ENCODE results near the gene CPSF4L.

DNA sequence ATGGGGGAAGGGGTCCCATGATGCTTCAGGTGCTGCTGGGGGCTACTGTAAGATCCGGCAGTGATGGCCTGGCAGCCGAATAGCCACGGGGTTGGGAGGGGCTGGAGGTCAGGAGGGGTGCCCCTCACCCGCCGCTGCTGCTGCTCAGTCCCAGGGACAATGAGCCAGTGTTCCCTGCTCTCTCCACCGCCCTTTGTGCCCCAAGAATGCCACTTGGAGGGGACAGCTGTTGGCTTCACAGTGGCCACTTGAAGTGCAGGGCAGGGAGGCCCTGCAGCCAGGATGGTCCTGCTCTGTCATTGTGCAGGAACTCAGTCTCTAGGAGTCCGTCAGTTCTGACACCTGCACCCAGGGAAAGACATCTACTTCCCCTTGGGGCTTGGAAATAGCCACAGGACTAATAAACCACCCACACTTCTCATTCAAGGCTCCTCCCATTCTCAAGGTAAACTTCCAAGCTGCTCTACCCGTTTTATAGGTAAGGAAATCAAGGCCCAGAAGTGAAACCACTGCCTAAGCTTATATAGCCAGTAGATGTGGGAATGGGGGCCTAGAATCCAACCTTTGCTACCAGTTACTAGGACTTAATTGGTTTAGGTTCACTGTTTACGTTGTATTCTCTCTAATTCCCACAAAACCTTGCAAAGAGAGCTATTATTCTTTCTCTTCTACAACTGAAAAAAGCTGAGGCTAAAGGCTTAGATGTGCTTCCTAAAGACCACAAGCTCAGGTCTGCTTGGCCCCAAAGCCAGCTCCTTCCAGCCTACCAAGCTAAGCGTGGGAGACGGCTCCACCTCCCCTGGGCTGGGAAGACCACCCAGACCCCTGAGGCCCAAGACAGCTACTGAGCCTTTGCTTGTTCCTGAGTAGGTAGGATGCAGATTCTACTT lies 6.2 kb upstream of the CPSF4L start:
- TF ChIP-seq POLR2A (IDR thresholded peaks at IDR 0.05; ENCODE audit: low read length), result no peak
- no peak for TF ChIP-seq GATA1 (IDR thresholded peaks at IDR 0.05; ENCODE audit: low read depth, low read length)
